SK-N-MC (cell line): ENCODE results near the gene GPR21.

Experiments
- EZH2 ChIP-seq: fragments of 200-600 bp; sonication (generic); IDR thresholded peaks from one replicate; pipeline ENCODE4 v1.6.1; 2017; ENCODE audit warnings: antibody characterized with exemption
- POLR2AphosphoS5 ChIP-seq: IDR thresholded peaks from 2 replicates; pipeline ENCODE4 v1.6.1; 2012; ENCODE audit warnings: mild to moderate bottlenecking, low read depth, low read length, borderline replicate concordance

GRCh38 chr9:123036893-123037545 is 3.6 kb downstream of the GPR21 start:
- TF ChIP-seq EZH2 (no peak), POLR2AphosphoS5 (no peak)
